Panc1 (cell line): ENCODE data around the gene ATP6V1B1.

Source experiments
- POLR2AphosphoS5 ChIP-seq: IDR thresholded peaks from 2 replicates; pipeline ENCODE4 v1.6.1; 2012; ENCODE audit warnings: mild to moderate bottlenecking, low read depth, low read length, moderate library complexity
- TF ChIP-seq, protein P1 (sequence below): fragments of 450-650 bp; IDR thresholded peaks from 2 replicates; pipeline ENCODE4 v1.5.1; 2017; ENCODE audit warnings: mild to moderate bottlenecking

DNA sequence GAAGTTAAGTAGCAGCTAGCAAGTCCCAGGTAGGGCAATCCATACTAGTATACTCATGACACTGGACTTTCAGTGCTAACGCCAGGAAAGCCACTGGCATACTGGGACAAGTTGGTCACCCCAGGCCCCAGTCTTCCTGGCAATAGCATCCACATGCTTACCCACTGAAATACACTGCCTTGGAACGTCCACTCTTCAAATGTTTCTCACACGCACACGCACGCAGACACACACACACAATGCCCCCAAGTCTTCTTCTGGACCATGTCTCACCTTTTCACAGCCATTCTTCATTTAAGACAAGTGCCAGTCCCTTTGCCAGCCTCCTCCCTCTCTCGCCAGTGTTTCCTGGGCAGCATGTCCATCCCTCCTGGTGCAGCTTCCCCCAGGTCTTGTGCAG lies 67.7 kb downstream of the ATP6V1B1 start:
- TF ChIP-seq, protein P1, sequence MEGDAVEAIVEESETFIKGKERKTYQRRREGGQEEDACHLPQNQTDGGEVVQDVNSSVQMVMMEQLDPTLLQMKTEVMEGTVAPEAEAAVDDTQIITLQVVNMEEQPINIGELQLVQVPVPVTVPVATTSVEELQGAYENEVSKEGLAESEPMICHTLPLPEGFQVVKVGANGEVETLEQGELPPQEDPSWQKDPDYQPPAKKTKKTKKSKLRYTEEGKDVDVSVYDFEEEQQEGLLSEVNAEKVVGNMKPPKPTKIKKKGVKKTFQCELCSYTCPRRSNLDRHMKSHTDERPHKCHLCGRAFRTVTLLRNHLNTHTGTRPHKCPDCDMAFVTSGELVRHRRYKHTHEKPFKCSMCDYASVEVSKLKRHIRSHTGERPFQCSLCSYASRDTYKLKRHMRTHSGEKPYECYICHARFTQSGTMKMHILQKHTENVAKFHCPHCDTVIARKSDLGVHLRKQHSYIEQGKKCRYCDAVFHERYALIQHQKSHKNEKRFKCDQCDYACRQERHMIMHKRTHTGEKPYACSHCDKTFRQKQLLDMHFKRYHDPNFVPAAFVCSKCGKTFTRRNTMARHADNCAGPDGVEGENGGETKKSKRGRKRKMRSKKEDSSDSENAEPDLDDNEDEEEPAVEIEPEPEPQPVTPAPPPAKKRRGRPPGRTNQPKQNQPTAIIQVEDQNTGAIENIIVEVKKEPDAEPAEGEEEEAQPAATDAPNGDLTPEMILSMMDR, result no peak
- TF ChIP-seq POLR2AphosphoS5, result no peak
